ENCODE results near the gene FBLN7.

- TF ChIP-seq POLR2A (IDR thresholded peaks at IDR 0.05) (no peak), CTCF (IDR thresholded peaks at IDR 0.05) (no peak)
These were observed 15.3 kb downstream of the FBLN7 start for GRCh38 chr2:112153501-112153900.

Measured in testis (tissue), 2 donors.